Measurements from ENCODE around the gene SLBP.

SLBP gene

GRCh38 chr4:1753697-1754311, 41.7 kb upstream of the SLBP start:
- TF ChIP-seq CTCF (conservative IDR thresholded peaks at IDR 0.05; ENCODE audit: low read depth): no peak
- POLR2A ChIA-PET (ENCODE audit: low non-redundant PET): no interaction called here
- H3K27ac ChIP-seq: peak overlapping the region; percentile 98
- CTCF ChIA-PET: interaction anchor here (0.7 kb wide), 1 partner anchor 864 kb away, joined by 3 read pairs; no protein-coding TSS in a partner anchor
- no peak for DNase-seq (ENCODE audit: low spot score)

- no peak for TF ChIP-seq CTCF (conservative IDR thresholded peaks at IDR 0.05; ENCODE audit: low read depth)
- DNase-seq (ENCODE audit: low spot score): no peak
- H3K27ac ChIP-seq: peak overlapping the region; percentile 98
- ChIA-PET POLR2A (ENCODE audit: low non-redundant PET) (no interaction called here), CTCF (interaction anchor here (0.6 kb wide), 1 partner anchor 51 kb away, joined by 3 read pairs; no protein-coding TSS in a partner anchor)
These were observed 41.2 kb upstream of the SLBP start for GRCh38 chr4:1753294-1753696.

- no peak for DNase-seq (ENCODE audit: low spot score)
- CTCF ChIA-PET: interaction anchor here (0.6 kb wide), 3 partner anchors 12 to 191 kb away, joined by 3 to 6 read pairs (median 3); no protein-coding TSS in a partner anchor
- peak overlapping the region; percentile 98 for H3K27ac ChIP-seq
- TF ChIP-seq CTCF (conservative IDR thresholded peaks at IDR 0.05; ENCODE audit: low read depth): no peak
- POLR2A ChIA-PET (ENCODE audit: low non-redundant PET): no interaction called here
These were observed 40.3 kb upstream of the SLBP start for GRCh38 chr4:1752284-1753041.

- no peak for DNase-seq (ENCODE audit: low spot score)
- POLR2A ChIA-PET (ENCODE audit: low non-redundant PET): no interaction called here
- H3K27ac ChIP-seq: peak overlapping the region; percentile 98
- no peak for TF ChIP-seq CTCF (conservative IDR thresholded peaks at IDR 0.05; ENCODE audit: low read depth)
- CTCF ChIA-PET: interaction anchor here (0.6 kb wide), 2 partner anchors 12 to 191 kb away, joined by 3 to 6 read pairs; no protein-coding TSS in a partner anchor
These were observed 39.8 kb upstream of the SLBP start for GRCh38 chr4:1751919-1752283.

- ChIA-PET CTCF (interaction anchor here (0.6 kb wide), 1 partner anchor 13 kb away, joined by 3 read pairs; no protein-coding TSS in a partner anchor), POLR2A (ENCODE audit: low non-redundant PET) (no interaction called here)
- H3K27ac ChIP-seq: peak overlapping the region; percentile 98
- TF ChIP-seq CTCF (conservative IDR thresholded peaks at IDR 0.05; ENCODE audit: low read depth): no peak
- DNase-seq (ENCODE audit: low spot score): no peak
These were observed 39.2 kb upstream of the SLBP start for GRCh38 chr4:1751155-1751918.

GRCh38 chr4:1750381-1751154, 38.4 kb upstream of the SLBP start:
- ChIA-PET CTCF (no interaction called here), POLR2A (ENCODE audit: low non-redundant PET) (no interaction called here)

More at GRCh38 chr4:1750381-1751154, 38.4 kb upstream of the SLBP start:
- no peak for TF ChIP-seq CTCF (conservative IDR thresholded peaks at IDR 0.05; ENCODE audit: low read depth)
- DNase-seq (ENCODE audit: low spot score): no peak
- H3K27ac ChIP-seq: peak overlapping the region; percentile 98

All from RWPE1 (cell line).